Anterior cingulate cortex (tissue), 58 donors: ENCODE measurements around the gene ICOSLG.
"Not testable (repeated sequence)": the region's sequence is repeated elsewhere in the genome, so short reads cannot be mapped to it uniquely, and the experiment has no call there.

Source experiments
- DNase-seq, 58 donors: peaks; one replicate each; lab custom pipeline; 2025; lab: John Stamatoyannopoulos, UW

Gene ICOSLG

GRCh38 chr21:44240842-44241241 is at the start of gene ICOSLG:
Gene ICOSLG (minus strand): TSS chr21:44240943. CDS start chr21:44240817, 126 bp downstream.
- not testable (repeated sequence) for DNase-seq

DNA sequence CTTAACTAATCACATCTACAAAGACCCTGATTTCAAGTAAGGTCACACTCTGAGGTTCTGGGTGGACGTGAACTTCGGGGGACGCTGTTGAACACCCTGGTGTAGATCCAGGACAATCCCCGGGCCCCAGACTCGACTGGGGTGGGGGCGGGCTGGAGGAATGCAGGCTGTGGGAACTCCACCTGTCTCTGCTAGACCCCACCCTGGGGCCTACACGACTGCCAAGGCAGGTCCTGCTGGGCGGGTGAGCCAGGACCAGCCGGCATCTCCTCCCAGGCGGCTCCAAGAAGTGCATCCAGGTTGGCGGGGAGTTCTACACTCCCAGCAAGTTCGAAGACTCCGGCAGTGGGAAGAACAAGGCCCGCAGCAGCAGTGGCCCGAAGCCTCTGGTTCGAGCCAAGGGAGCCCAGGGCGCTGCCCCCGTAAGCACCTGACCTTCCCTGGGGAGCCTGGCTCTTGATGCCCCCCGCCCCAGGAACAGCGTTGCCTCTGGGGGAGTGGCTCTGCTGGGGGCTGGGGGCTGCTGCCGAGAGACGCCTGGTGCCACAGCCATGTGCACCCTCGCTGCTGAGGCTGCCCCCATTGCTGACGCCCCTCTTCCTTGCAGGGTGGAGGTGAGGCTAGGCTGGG is 48.8 kb upstream of the ICOSLG start:
- no peak for DNase-seq

DNA sequence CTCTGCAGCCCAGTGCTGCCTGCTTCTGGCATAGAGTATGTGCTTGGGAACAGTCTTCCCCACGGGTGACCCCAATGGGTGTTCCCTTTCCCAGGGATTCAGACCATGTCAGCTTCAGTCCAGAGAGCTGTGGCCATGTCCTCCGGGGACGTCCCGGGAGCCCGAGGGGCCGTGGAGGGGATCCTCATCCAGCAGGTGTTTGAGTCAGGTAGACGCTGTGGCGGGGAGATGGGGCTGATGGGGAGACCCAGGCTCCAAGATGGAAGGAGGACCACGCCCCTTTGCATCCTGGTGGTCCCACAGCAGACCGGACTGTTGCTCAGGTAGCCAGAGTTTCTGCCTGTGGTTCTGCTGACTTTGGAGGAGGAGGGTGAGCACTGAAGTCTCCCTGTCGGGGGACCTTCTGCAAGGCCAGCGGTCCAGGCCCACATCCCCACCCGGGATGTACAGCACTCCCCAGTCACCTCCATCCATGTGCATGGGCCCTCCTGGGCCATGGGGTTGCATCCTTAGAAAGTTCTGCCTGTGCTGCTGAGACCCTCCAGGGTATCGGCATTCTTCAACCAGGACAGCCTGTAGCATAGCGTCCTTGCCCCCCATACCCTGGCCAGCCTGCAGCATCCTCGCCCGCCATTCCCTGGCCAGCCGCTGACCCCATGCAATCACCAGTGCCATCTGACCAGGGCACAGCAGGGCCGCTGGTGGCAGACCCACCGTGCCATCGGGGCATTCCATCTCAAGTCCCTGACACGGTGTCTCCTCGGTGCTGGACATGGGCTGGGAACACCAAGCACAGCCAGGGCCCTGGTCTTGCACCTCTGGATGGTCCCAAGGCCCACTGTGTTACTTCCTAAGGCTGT is 47.7 kb upstream of the ICOSLG start:
- no peak for DNase-seq

DNA sequence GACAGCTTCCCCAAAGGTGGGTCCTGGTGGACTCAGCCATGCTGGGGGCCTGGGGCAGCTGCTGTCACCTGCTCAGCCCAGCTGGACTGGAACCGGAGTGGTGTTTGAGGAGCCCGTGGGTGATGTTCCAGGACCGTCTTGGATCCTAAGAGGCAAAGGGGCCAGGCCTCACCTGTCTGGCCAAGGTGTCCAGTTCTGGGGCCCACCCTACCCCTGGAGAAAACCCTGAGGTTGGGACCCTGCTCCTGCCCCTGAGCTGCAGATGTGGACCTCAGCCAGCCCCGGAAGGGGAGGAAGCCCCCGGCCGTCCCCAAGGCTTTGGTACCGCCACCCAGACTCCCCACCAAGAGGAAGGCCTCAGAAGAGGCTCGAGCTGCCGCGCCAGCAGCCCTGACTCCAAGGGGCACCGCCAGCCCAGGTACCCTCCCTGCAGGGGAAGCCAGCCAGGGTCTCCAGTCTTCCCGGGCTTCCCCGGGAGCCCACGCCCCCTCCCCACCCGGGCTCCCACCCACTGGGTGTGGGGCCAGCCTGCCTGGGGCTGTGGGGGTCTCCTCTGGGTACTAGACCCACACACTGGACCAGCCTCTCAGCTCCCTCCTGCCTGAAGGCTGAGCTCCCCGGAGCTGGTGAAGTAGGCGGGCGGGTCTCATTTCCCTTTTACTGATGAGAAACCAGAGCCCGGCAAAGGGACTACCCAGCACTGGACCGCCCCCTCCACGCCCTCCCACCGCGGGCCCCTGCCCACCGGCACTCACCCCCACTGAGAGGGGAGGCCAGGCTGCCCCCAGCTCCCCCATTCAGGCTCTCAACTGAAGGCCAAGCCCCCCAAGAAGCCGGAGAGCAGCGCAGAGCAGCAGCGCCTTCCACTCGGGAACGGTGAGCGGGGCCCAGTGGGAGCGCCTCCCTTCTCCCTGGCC is 46.2 kb upstream of the ICOSLG start:
- DNase-seq, result no peak

DNA sequence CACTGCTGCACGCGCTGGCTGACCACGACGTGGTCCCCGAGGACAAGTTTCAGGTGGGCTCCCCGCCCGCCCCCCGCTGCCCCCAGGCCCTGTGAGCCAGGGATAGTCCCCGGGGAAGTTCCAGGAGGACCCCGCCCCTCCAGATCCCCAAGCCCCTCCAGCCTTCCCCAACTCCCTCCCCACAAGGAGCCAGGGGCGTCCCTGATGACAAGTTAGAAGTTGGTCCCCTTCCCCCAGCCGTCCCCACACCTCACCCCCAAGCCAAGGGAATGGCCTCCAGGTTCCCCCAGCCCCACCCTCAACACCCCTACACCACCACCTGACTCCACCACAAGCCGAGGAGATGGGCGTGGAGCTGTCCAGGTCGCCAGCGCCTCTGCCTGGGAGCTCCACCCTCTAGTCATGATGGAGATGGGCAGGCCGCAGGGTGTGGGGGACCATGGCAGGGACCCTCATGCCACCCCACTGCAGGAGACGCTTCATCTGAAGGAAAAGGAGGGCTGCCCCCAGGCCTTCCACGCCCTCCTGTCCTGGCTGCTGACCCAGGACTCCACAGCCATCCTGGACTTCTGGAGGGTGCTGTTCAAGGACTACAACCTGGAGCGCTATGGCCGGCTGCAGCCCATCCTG is 45.5 kb upstream of the ICOSLG start:
- DNase-seq, result no peak

GRCh38 chr21:44285138-44285992 is 44.6 kb upstream of the ICOSLG start, which contains the start of gene AIRE:
Gene AIRE (plus strand): TSS chr21:44285876. CDS start chr21:44286007, 131 bp downstream.
- DNase-seq, result no peak

GRCh38 chr21:44283948-44284347 is 43.2 kb upstream of the ICOSLG start:
- DNase-seq, result no peak

DNA sequence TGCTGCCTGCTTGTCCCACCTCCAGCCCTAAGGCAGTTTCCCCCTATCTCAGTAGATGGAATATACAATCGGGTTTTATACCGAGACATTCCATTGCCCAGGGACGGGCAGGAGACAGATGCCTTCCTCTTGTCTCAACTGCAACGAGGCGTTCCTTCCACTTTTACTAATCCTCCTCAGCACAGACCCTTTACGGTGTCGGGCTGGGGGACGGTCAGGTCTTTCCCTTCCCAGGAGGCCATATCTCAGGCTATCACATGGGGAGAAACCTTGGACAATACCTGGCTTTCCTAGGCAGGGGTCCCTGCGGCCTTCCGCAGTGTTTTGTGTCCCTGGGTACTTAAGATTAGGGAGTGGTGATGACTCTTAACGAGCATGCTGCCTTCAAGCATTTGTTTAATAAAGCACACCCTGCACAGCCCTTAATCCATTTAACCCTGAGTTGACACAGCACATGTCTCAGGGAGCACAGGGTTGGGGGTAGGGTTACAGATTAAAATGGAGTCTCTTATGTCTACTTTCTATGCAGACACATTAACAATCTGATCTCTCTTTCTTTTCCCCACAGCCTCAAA is 42.6 kb upstream of the ICOSLG start:
- DNase-seq, result not testable (repeated sequence)

- no peak for DNase-seq
Measured at GRCh38 chr21:44282370-44282769, 41.6 kb upstream of the ICOSLG start.

DNA sequence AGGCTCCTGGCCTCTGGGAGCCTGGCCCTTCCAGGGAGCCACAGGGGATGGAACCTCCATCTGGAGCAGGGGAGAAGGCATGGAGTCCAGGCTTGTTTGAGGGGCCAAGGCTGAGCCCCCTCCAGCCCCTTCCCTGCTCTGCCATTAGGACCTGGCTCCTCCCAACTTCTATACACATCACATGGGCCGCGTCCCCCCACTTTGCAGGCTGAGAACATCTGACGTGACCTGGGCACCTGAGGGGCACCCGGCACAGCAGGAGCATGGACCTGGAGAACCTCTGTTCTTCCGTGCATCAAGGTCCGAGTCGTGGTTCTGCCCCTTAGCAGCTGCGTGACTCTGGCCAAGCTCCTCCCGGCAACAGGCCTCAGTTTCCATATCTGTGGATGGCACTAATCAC is 41.1 kb upstream of the ICOSLG start:
- no peak for DNase-seq

DNA sequence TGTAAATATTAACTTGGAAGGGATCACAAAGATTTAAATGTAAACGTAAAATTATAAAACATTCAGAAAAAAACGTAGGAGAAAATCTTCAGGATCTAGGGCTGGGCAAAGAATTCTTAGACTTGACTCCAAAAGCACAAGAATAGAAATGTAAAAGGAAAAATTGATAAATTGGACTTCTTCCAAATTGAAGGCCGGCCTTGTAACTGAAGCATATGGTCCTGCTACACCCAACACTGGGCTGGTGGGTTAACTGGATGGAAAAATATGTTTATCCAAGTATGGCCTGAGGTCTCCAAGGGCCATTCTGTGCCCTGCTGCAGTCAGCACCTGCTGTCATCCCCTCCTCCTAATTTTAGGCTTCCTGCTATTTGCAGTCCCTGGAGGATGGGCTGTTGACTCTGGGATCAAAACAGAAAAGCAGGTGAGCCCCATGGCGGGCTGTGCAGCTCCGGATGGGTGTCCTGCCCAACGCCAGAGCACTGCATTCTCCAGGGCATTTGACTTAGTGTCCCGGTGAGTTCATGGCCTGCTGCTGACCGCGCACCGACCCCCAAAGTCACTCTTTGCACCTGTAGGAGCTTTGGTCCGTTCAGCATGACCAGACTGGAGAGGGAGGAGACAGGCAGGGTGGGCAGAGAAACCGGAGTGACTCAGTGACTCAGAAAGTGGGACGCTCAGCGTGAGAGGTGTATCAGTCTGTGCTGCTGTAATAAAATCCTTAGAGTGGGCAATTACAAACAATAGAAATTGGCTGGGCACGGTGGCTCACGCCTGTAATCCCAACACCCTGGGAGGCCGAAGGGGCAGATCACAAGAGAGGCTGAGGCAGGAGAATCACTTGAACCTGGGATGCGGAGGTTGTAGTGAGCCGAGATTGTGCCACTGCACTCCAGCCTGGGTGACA is 38.9 kb upstream of the ICOSLG start:
- DNase-seq, result no peak

GRCh38 chr21:44275041-44275440 is 34.3 kb upstream of the ICOSLG start:
- DNase-seq, result no peak

- no peak for DNase-seq
Measured at GRCh38 chr21:44273046-44273445, 32.3 kb upstream of the ICOSLG start.

GRCh38 chr21:44272284-44272858 is 31.6 kb upstream of the ICOSLG start:
- no peak for DNase-seq

DNA sequence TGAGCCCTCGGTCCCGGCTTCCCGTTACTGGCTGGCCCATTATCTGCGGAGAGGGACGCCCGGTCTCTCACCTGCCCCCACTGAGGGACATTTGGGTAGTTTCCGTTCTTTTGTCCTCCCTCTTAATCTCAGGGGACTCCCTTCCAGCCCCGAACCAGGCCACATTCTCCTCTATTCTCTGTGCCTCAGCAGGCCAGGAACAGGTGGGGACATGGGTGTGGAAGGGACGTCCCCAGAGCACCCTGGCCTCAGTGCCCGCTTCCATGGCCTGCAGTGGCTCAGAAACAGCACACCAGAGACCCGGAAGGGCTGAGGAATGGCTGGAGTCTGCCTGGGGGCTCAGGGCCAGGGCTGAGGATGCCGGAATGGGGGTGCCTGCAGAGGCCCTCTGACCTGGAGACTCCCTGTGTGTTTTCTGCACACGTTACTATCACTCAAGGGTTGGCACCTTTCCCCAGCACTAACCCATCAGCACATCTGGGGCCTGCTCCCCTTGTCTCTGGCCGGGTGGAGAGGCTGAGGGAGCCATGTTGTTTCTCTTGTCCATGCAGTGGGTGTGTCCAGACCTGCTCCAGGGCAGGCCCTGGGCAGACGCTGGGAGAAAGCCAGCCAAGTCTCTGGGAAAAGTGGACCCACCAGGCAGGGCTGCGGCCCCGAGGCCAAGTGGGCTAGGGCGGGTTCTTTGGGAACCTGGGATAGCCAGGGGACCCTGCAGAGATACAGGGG is 31.0 kb upstream of the ICOSLG start:
- no peak for DNase-seq

GRCh38 chr21:44269090-44269489 is 28.3 kb upstream of the ICOSLG start:
- no peak for DNase-seq

- no peak for DNase-seq
Measured at GRCh38 chr21:44267655-44268142, 27.0 kb upstream of the ICOSLG start.
